Liver (tissue), 2 donors: ENCODE results near the gene UBL3.

Source experiments
- HNF4A ChIP-seq, 2 donors: conservative IDR thresholded peaks; 2 replicates each; pipeline ENCODE4 v1.6.1; 2016; ENCODE audit warnings: antibody characterized with exemption in 2 of 2, mild to moderate bottlenecking in 2 of 2
- REST ChIP-seq: IDR thresholded peaks from 2 replicates; pipeline ENCODE4 v1.6.1; 2016; ENCODE audit warnings: antibody characterized with exemption, mild to moderate bottlenecking
- donor health status: healthy.

- TF ChIP-seq REST (no peak), HNF4A (conservative IDR thresholded peaks at IDR 0.05) (no peak)
Measured at GRCh38 chr13:29791508-29791907, 58.9 kb downstream of the UBL3 start.
